Stimulated activated CD8-positive, alpha-beta memory T cell treated with anti-CD3 and anti-CD28 coated beads, Interleukin-7, amount 100 ng/mL, for 24 hours (primary cell): Measurements from ENCODE around the gene KCNJ4.
"Not testable (repeated sequence)": the region's sequence is repeated elsewhere in the genome, so short reads cannot be mapped to it uniquely, and the experiment has no call there.

ENCODE experiments used
- DNase-seq: peaks from one replicate; pipeline ENCODE4 v3.0.0-alpha.2; 2020; ENCODE audit warnings: low read depth

KCNJ4 gene

DNA sequence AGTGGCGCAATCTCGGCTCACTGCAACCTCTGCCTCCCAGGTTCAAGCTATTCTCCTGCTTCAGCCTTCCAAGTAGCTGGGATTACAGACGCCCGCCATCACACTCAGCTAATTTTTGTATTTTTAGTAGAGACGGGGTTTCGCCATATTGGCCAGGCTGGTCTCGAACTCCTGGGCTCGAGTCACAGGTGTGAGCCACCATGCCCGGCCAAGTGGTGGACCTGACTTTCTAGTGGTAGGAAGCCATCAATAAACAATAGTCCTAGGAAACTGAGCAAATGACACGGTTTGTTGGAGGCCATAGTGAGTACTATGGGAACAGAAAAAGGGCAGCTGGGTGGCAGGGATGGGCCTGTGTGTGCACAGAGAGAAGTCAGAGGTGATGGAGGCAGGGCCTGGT, 15.2 kb upstream of the KCNJ4 start:
- DNase-seq, result not testable (repeated sequence)

DNA sequence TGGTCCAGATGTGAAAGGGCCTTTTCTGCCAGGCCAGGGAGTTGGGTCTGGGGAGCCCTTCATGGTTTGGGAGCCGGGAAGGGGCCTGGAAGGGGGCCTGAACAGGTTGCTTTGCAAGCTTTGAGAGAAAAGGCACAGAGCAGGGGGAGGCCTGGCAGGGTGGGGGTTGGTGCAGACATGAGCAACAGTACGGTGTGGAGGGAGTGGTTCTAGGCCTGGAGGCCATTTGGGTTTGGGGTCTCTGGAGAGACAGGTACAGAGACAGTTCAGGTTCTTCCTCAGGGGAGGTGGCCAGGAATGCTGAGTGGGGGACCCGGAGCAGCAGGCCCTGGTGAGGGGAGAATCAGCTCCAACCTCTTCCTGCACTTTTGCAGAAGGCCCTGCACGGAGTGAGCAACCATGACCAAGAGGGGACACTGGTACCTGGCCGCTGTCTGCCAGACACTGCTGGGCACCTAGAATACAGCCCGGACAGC, 14.3 kb upstream of the KCNJ4 start:
- no peak for DNase-seq

DNA sequence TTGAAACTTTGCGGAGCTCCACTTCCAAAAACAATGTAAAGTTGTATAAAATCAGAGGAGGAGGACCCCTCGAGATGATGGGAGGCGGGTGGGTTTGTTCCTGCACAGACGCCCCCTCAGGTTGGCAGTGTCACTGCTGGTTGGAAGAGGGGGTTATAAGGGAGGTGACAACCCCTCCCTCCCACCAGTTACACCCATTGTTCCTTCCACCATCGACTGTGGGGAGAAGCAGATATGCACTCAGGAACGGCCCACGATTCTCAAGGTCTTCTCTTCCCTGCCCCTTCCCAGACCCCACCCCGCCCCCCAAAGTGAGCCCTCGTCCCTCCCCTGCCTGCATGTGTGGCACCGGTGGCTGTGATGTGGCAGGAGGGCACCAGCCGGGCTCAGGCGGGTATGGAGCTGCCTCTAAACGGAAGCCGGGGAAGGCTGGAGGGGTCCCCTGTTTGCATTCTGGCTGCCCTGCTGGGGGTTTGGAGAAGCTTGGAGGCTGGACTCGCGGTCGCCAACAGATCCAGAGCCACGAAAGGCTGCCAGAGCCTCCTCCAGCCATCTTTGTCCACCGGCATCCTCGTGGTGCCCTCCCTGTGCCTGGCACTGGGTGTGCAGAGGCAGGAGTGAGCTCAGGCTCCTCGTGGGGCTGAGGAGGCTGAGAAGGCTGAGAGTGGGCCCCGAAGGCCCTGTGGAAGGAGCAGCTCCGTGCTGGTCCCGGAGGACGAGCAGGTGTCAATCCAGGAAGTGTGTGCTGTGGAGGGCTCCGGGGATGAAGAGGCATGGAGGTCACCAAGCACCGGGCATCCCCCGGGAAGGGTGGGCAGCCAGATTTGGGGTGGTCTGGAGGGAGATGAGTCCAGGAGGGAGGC, 13.7 kb upstream of the KCNJ4 start:
- DNase-seq, result no peak

DNA sequence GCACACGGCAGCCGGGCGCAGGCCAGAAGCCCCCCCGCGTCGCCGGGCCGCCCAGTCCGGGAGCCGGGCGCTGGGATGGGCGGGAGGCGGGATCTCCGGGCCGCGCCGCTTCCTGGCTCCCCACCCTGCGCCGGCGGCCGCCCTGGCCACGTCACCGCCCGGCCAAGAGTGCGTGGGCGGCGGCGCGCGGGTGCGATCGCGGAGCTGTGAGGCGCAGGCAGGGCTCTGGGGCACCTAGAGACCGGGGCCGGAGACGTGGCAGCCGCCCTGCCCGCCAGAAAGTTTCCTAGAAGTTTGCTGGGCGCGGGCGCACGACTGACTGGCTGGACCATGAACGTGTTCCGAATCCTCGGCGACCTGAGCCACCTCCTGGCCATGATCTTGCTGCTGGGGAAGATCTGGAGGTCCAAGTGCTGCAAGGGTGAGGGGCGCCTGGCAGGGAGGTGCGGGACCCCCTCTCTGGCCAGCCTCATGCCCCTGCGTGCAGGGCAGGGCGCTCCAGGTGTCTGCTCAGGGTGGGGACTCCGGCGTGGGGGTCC, 13.0 kb upstream of the KCNJ4 start, which contains the start of gene KDELR3:
KDELR3 (plus strand) TSS at position 193 of the 539 bp plus-strand sequence; CDS start at position 331, 138 bp downstream.
- DNase-seq, result peak; percentile 15

DNA sequence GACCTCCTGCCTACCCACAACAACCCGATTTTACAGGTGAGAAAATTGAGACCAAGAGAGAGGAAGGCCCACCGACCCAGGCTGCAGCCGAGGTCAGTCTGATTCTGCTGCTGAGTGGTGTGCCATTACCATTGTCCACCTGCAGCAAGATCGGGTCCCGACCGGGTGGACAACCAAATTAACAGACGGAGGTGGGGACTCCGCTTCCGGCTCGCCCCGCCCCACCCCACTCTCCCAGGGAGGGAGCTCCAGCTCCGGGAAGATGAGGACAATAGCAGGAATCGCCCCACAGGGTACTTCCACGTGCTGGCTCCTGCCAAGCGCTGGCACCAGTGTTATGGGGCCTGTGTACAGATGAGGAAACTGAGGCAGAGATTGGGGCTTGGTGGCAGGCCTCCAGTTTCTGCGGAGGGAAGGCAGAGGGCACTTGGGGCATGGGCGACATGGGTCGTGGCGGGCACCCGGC, 12.5 kb upstream of the KCNJ4 start:
- no peak for DNase-seq

DNA sequence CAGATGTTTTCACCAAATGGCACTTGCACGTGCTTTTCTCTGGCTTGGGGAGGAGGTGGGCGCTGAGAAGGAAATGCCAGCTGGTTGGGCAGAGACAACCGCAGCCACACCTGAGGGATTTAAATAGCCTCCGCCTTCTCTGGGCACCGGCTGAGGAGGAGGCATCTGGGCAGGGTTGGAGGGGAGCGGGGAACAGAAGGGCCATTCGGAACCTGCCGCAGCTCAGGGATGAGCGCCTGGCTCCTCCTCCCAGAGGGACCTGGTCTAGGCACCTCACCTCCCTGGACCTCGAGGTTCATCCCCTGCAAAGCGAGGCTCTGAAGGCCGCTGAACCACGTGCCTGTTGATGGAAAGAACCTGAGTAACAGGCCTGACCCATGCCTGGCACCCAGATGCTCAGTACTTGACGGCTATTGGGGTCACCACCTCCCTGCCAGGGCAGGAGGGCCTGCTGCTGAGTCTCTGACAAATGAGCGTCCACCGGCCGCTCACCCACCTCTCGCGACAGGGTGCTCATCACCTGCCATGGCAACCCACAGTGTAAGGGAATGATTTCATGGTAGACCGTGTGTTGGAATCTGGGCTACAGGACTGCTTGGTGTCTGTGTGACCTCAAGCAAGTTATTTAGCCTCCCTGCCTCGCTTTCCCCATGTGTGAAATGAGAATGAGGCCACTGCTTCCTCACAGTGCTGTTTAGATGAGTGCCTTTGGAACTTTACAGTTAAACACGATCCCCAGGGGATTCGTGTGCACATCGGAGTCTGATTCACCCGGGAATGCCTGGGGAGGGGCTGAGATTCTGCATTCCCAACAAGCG, 10.9 kb upstream of the KCNJ4 start:
- no peak for DNase-seq

DNA sequence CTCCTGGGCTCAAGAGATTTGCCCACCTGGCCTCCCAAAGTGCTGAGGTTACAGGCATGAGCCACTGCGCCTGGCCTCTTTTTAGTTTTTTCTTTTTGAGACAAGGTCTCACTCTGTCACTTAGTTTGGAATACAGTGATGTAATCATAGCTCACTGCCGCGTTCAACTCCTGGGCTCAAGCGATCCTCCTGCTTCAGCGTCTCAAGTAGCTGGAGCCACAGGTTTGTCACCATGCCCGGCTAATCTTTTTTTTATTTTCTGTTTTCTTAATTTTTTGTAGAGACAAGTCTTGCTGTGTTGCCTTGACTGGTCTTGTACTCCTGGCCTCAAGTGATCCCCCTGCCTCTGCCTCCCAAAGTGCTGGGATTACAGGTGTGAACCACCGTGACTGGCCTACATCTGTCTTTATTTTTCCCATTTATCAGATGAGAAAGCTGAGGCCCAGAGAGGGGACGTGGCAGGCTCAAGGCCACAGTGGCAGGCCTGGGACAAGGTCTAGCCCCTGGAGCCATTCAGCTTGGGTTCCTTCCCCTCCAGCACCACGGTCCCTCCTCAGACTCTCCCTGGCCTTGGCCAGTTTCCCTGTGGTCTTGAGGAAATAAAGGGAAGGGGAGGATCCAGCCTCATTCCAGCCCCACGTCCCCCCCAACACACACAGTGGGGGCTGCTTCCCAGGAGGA, 10.1 kb upstream of the KCNJ4 start:
- DNase-seq, result no peak

DNA sequence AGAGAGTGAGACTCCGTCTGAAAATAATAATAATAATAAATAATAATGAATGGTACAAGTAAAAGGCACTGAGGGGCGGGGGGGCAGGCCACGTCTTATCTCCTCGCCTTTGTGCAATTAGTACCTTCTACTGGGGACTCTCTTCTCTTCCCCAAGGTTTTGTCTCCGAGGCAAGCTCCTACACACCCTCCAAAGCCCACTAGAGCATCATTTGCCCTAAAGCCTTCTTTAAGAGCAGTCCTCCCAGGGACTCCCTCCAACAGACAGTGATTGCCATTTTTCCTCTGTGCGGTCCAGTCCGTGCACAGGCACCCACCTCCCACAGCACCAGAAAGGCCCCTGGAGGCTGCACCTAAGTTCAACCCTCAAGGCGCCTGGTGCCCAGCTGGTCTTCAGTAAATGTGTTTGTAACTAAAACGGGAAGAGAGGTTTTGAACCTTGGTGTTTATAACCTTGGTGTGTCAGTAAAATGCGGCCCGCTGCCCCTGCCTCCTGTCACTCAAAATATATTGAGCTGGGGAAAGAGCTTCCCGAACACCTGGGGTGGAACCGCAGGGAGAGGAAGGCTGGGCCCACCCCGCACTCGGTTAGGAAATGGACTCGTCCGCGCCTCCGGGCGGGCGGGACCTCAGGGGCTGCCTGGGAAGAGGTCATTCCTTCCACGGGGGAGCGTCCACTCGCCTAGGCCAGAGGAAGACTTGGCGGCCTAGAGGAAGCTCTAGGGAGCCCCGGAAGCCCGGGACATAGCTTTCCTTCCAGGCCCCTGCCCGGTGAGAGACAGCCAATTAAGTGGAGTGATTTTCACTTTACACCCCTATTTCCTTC, 8.2 kb upstream of the KCNJ4 start:
- DNase-seq, result no peak

DNA sequence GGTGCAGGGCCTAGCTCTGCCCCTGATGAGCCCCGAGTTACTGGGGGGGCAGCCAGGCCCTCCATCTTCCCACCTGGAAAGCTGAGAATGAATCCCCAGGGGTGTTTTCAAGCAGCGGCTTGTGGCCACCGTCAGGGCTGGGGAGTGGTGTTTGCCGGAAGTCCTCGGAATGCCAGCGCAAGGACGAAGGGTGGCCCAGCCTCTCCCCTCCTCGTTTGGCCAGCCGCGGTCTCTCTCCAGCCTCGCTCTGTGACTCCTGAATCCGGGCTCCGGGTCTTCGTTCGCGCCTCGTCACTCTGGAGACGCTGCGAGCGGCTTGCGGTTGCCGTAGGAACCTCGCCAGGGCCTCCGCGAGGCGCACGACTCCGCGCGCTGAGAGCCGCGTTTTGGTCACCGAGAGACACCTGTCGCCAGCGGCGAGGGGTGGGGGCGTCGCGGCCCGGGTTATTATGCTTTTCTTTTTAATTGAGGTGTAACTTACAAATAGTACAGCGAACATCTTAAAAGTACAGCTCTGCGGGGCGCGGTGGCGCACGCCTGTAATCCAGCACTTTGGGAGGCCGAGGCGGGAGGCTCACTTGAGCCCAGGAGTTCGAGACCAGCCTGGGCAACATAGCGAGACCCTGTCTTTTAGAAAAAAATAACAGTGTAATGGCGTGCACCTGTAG, 6.5 kb upstream of the KCNJ4 start:
- DNase-seq, result peak; percentile 26

DNA sequence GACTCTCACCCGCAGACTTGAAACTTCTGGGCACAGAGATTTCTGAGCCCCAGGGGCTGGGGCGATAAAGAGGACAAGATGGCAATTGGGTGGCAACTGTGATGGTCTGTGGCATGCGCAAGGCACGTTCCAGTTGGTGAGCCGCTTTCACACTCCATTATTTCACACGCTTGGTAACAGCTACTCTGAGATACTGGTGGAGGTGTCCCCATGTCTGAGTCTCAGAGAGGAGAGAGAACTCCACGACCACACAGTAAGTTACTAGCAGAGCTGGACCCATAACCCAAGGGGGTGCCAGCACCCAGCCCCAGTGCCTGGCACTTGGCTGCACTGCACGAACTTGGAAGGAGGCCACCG, 6.0 kb upstream of the KCNJ4 start:
- DNase-seq, result no peak

DNA sequence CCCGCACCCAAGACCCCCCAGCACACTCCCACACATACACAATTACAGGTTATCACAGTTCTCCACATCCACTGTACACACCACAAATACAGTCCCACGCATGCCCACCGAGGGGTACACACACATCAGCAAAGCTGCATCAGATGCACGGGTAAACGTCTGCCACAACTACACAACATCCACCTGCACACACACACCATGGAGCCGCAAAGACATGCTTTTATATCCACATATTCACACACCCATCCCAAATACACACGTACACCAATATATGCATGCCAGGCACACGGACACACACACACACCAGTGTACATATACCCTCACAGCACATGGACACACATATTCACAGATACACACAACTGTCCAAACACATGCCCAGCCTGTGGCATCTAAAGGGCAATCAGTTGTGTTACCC, 5.4 kb upstream of the KCNJ4 start:
- DNase-seq, result no peak

DNA sequence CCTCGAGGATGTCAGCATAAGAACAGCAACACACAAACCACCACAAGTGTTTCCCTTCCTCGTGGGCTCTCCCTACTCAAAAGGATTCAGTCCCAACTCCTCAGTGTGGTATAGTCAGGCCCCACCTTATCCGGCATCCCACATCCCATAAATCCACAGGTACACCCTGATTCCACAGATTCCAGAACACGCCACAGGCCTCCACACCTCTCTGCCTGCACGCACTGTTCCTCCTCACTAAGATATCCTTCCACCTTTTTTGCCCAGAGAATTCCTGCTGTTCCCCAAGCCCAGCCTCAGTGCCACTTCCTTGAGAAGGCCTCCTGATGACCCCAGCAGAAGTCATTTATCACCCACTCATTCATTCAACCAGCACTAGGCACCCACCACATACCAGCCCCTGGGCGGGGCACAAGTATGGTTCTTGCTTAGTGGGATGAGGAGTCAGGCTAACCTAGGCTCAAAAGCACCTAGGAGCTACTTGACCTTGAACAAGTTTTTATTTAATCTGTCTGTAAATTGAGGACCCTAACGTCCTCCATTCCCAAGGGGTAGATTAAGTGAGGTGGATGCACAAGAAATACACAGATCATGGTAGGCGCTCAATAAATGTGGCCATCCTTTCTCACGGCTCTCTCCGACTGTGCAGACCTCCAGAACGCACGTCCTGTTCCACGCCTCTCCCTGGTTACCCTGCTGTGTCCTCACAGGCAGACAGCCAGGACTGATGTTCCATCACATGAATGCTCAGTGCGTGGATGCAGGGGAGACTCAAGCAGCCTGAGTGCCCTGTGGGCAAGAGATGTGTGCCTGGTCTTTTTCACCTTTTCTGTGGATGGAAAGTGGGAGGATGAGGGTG, 2.1 kb upstream of the KCNJ4 start:
- DNase-seq, result no peak

DNA sequence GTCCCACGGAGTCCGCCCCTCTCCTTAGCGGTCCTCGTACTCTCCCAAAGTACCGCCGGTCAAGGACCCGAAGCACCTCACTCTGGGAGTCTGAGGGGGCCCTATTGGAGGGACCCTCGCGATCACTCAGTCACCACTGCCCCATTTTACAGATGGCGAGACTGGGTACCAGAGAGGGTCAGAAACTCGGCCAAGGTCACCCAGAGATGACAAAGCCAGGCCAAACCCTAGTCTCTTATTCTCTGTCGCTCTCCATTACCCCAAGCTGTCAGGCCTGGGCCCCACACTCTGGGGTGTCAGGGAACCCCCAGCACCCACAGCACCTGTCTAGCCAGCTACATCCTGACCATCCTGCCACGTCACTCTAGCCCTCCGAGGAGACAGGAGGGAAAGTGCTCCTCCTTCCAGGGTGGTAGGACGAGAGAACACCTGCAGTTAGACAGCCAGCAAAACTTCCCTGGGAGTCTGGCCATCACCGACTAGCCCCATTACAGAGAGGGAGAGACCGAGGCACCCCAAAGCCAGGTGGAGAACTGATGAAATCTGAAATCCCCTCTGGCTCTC, 1.4 kb upstream of the KCNJ4 start:
- DNase-seq, result no peak

DNA sequence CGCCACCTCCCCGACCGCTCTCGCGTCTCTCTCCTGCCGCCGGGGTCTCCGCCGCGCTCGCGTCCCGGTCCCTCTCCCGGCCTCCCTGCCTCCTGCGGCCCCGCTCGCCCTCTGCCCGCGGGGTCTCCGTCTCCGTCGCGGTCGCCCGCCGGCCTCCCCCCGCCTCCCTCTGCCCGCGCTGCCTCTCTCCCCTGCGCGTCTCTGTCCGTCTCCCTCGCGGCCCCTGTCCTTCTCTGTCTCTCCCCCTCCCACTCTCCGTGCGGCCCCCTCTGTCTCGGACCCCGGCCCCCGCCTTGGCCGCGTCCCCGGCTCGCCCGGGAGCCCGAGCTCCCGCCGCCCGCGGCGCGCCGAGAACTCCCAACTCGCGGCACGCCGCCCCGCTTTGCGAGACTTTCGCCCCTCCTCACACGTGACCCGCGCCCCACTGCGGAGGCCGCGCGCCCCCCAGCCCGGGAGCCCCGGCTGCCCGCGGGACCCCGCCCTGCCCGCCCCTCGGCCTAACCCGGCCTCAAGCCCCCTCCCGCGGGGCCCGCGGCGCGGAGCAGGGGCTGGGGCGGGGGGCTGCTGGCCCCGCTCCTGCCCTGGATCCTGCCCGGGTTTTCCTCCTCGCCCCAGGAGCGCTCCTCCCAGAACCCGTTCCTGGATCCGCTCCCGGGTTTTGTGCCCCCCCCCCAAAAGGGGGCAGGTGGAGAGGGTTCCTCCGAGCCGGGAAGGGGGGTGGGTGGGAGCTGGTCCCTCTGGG, 702 bp upstream of the KCNJ4 start:
- DNase-seq, result no peak

DNA sequence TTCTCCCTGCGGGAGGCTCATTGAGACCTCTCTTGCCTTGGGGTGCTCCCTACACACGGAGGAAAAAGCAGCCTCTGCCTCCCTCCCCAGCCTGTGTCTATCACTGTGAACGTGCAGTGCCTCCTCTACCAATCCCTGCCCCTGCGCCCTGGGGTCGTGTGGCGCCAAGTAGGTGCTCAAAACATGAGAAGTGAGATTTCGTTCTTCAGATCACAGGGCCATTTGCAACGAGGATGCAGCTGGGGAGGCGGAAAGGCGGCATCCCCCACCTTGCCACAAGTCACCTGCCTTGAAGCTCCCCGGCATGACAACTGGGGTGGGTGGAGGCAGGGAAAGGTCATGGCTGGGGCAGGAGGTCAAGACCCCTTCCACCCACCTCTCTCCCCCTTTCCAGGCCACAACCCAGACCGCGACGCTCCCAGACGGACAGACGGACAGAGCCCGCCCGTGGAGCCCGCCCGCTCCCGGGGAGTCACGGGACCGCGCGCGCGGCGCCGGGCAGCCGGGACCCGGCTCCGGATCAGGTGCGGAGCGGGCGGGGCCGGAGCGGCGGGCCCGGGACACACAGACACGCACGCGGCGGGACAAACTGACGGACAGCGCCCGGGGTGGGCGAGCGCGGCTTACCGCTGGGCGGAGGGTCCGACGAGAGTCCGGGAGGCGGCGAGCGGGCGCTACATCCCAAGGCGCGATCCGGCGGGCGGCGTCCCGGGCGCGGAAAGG, 485 bp downstream of the KCNJ4 start:
- DNase-seq, result no peak

DNA sequence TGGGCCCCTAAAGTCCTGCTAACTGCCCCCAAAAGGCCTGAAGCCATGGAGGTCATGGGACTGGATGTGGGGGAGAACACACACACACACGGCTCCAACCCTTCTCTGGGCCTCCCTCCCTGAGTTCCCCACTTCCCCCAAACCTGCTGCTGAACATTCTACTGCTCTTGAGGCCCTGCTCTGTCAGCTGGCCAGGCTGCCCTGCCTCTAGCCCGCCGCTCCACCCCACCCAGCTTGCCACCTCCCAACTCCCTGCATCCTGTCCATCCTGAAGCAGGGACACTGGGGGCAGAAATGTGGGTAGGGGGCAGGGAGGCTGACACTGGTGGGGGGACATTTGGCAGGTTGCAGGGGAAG, 1.0 kb downstream of the KCNJ4 start:
- no peak for DNase-seq

DNA sequence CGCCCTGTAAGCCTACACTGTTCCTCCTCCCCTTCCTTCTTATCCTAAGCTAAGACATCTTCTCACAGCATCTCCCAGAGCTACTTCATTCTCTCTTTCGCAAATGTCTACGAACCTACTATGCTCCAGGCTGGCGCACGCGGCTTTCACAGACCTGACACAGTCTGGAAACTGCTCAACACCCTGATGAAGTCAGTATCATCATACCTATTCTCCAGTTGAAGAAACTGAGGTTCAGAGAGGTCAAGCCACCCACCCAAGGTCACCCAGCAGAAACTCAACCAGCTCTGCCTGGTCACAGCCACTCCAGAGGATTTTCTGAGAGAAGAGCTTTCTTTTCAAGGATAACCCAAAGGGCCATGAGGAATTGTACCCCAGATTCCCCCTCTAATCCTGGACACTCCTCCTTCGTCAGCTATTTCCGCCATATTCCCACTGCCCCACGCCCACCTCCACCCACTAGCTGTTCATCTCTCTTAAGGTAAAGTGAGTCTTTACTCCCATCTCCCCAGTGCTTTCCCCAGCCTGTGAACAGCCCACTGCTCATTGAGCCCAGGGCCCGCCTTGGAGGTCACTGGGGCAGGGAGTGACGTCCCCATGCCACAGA, 1.8 kb downstream of the KCNJ4 start:
- DNase-seq, result no peak
